Breast epithelium (tissue), 4 donors: Measurements from ENCODE around the gene CDH4. TPM values are rescaled to one million over a fixed set of nuclear protein-coding genes. Genes with fewer than 3 reads are reported as not detected.

Experiments
- DNase-seq, 2 donors: peaks; one replicate each; pipeline ENCODE4 v3.0.0-alpha.2; 2019; ENCODE audit warnings: low spot score in 2 of 2
- H3K27ac ChIP-seq, 2 donors: fragments of 200-600 bp; sonication (generic) in 1 of 2; one replicate each; pipeline ENCODE4 v1.5.1; 2016 to 2019; ENCODE audit warnings: mild to moderate bottlenecking in 1 of 2
- H3K27me3 ChIP-seq, 2 donors: fragments of 200-600 bp; sonication (generic) in 1 of 2; one replicate each; pipeline versions ENCODE4 v1.5.1 to v1.6.0; 2017 to 2019; ENCODE audit warnings: control low read depth in 1 of 2, mild to moderate bottlenecking in 1 of 2
- H3K36me3 ChIP-seq: fragments of 200-600 bp; one replicate; pipeline ENCODE4 v1.5.1; 2019
- H3K4me1 ChIP-seq, 2 donors: fragments of 200-600 bp; sonication (generic); one replicate each; pipeline ENCODE4 v1.5.1; 2016 to 2019; ENCODE audit warnings: control low read depth in 1 of 2
- H3K4me3 ChIP-seq, 3 donors: fragments of 200-600 bp; sonication (generic); 1 replicate in 2 of 3; 2 replicates in 1 of 3; pipeline ENCODE4 v1.5.1; 2016 to 2019; ENCODE audit warnings: mild to moderate bottlenecking in 3 of 3, moderate library complexity in 2 of 3
- H3K9me3 ChIP-seq, 2 donors: fragments of 200-600 bp; sonication (generic) in 1 of 2; one replicate each; pipeline ENCODE4 v1.5.1; 2016 to 2019; ENCODE audit warnings: control low read depth in 1 of 2
- POLR2A ChIP-seq: fragments of 450-650 bp; IDR thresholded peaks from one replicate; pipeline ENCODE4 v1.6.1; 2016; ENCODE audit warnings: antibody characterized with exemption, mild to moderate bottlenecking, moderate library complexity
- POLR2AphosphoS5 ChIP-seq, 3 donors: sonication (generic); formaldehyde crosslinking; IDR thresholded peaks; one replicate each; pipeline ENCODE4 v1.6.1; 2017; ENCODE audit warnings: antibody characterized with exemption in 3 of 3
- intact Hi-C: fragments of 100-400 bp; cut with DNase I; formaldehyde crosslinking; loops from one replicate; pipeline ENCODE4 v1.15.1; 2023; ENCODE audit warnings: low total_unique reads
- total RNA-seq, 3 donors: library from RNA; depleted of rRNA; stranded (reverse); fragments of >200 nt; gene quantifications; one replicate each; pipeline ENCODE4 v1.1.0, GENCODE V29; 2016
- TF ChIP-seq, protein P1 (sequence below), 3 donors: fragments of 450-650 bp; IDR thresholded peaks; one replicate each; pipeline ENCODE4 v1.5.1; 2016 to 2017; ENCODE audit warnings: antibody characterized with exemption in 3 of 3, mild to moderate bottlenecking in 3 of 3, moderate library complexity in 3 of 3

Gene CDH4
- total RNA-seq, 3 donors from 2014 or later = under 0.01 TPM; not detected in 2

DNA sequence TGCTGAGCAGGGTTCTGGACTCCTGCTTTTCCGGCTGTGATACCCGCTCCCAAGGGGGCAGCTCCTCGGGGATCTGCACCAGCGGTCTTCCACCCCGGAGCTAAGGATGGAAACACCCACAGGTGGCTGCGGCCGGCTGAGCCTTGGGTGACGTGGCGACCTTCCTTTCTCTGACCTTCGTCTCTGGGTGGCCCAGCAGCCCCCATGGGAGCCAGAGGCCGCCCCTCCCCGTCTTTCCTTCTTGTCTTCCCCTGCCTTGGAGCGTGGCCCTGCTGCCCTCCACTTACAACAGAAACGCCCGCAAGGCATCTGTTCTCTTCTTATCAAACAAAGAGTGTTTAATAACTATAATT lies 407.9 kb downstream of the CDH4 start:
- H3K27me3 ChIP-seq = no peaks in the 10 kb centered on the region
- TF ChIP-seq, protein P1, sequence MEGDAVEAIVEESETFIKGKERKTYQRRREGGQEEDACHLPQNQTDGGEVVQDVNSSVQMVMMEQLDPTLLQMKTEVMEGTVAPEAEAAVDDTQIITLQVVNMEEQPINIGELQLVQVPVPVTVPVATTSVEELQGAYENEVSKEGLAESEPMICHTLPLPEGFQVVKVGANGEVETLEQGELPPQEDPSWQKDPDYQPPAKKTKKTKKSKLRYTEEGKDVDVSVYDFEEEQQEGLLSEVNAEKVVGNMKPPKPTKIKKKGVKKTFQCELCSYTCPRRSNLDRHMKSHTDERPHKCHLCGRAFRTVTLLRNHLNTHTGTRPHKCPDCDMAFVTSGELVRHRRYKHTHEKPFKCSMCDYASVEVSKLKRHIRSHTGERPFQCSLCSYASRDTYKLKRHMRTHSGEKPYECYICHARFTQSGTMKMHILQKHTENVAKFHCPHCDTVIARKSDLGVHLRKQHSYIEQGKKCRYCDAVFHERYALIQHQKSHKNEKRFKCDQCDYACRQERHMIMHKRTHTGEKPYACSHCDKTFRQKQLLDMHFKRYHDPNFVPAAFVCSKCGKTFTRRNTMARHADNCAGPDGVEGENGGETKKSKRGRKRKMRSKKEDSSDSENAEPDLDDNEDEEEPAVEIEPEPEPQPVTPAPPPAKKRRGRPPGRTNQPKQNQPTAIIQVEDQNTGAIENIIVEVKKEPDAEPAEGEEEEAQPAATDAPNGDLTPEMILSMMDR (IDR thresholded peaks at IDR 0.05) = no peak
- TF ChIP-seq POLR2A (no peak), POLR2AphosphoS5 (IDR thresholded peaks at IDR 0.05) (no peak)
- intact Hi-C loops = no loop called here

DNA sequence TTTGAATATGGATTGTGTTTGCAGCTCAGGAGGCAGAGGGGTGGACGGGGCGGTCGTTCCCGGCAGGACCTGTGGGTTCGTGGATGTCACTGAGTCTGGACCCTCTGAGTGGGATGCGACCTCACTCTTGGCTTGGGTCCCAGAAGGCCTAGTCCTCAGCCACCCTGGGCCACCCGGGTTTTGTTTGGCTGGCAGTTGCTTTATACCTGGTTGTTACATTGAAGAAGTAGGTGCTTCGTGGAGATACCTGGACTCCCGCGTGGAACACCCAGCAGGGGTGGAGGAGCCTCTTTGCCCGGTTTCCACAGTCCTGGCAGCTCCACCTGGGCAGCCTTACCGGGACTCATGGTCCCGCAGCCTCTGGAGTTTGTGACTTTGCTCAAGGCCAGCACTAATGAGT lies 408.5 kb downstream of the CDH4 start:
- TF ChIP-seq POLR2AphosphoS5 (IDR thresholded peaks at IDR 0.05) (no peak), POLR2A (no peak)
- TF ChIP-seq, protein P1 (IDR thresholded peaks at IDR 0.05) = no peak
- no peak for DNase-seq
- intact Hi-C loops = no loop called here
- Histone ChIP-seq H3K4me1 (no peaks in the 10 kb centered on the region), H3K9me3 (no peaks in the 10 kb centered on the region), H3K27ac (no peak overlapping the region), H3K4me3 (no peak overlapping the region), H3K27me3 (no peaks in the 10 kb centered on the region), H3K36me3 (no peaks in the 10 kb centered on the region)

More for the DNA sequence above, 407.9 kb downstream of the CDH4 start:
- H3K9me3 ChIP-seq = no peaks in the 10 kb centered on the region
- no peaks in the 10 kb centered on the region for H3K4me1 ChIP-seq
- DNase-seq = no peak
- no peaks in the 10 kb centered on the region for H3K36me3 ChIP-seq
- H3K27ac ChIP-seq = no peak overlapping the region
- H3K4me3 ChIP-seq = no peak overlapping the region

DNA sequence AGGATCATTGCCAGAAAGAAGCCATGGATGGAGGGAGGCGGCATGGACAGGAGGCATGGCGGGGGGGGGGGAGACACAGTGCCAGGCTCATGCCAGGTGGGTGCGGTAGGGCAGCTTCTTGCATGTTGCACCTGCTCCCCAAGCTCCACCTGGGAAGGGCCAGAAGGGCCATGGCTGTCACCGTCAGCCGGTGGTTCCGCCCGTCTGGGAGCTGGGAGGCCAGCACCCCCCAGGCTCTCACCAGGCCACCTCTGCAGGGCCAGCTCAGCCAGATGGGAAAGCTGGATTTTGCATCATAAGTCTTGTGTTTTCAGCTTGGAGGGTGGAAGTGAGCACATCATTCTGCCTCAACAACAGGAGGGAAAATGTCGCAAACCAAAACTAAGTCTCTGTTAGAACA lies 409.0 kb downstream of the CDH4 start:
- DNase-seq = no peak
- Histone ChIP-seq H3K27me3 (no peaks in the 10 kb centered on the region), H3K36me3 (no peaks in the 10 kb centered on the region), H3K9me3 (no peaks in the 10 kb centered on the region), H3K4me3 (no peak overlapping the region), H3K27ac (no peak overlapping the region), H3K4me1 (no peaks in the 10 kb centered on the region)
- intact Hi-C loops = no loop called here
- TF ChIP-seq POLR2AphosphoS5 (IDR thresholded peaks at IDR 0.05) (no peak), POLR2A (no peak)
- TF ChIP-seq, protein P1 (IDR thresholded peaks at IDR 0.05) = no peak

DNA sequence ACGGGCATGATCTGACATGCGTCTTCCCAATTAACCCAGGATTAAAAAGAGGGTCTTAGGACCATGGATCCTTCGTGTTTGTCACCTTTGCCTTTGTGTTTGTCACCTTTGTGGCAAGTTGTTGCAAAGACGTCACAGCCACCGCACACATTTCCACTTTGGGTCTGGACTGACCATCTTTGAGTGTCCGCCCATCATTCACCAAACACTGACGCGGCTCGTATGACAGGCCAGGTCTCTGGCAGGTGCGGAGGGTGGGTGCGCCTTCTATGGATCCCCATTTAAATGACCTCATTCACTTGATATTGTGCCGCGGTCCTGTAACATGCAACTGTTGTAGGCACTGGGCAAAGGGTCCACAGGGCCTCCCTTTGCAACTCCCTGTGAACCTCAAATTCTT lies 409.5 kb downstream of the CDH4 start:
- Histone ChIP-seq H3K27me3 (no peaks in the 10 kb centered on the region), H3K36me3 (no peaks in the 10 kb centered on the region), H3K27ac (no peak overlapping the region), H3K9me3 (no peaks in the 10 kb centered on the region), H3K4me3 (no peak overlapping the region), H3K4me1 (no peaks in the 10 kb centered on the region)
- no peak for DNase-seq
- TF ChIP-seq, protein P1 (IDR thresholded peaks at IDR 0.05) = no peak
- TF ChIP-seq POLR2A (no peak), POLR2AphosphoS5 (IDR thresholded peaks at IDR 0.05) (no peak)
- intact Hi-C loops = no loop called here

DNA sequence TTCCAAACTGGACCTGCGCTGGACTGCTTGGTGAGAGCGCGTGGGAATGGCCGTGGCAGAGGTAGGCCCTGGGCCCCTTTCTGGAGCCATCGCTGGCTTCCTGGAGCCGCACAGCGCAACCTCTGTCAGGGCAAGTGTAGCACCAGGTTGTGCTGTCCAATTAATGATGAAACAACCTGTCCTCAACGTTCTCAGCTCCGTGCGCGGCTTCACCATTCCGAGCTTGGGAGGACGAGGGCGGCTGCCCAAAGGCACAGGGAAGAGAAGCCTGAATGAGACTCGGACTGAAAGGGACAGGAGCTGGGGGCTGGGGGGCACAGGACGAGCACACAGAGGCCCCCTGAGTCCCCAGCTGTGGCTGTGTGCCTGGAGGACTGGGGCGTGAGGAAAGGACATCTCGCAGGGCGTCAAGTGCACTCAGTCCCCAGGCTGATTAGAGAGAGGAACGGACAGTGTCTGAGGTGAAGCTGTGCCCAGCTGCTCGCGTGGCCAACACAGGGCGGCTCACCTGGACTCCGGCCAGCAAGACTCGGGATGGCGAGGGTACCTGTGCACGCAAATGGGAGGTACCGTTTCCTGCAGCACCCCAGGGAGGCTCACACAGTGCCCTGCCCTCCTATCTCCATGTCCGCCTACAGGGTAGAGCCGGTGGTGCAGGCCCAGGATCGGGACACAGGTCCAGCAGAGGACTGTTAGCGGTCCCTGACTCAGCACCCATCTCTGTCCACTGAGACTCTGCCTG lies 410.3 kb downstream of the CDH4 start:
- no peaks in the 10 kb centered on the region for H3K9me3 ChIP-seq

More for the DNA sequence above, 410.3 kb downstream of the CDH4 start:
- no peak for TF ChIP-seq POLR2AphosphoS5 (IDR thresholded peaks at IDR 0.05)
- no peak for TF ChIP-seq POLR2A
- TF ChIP-seq, protein P1 (IDR thresholded peaks at IDR 0.05) = no peak
- intact Hi-C loops = no loop called here
- Histone ChIP-seq H3K27me3 (peaks cover 0 to 5% of the 10 kb centered on the region in 2 donors), H3K36me3 (no peaks in the 10 kb centered on the region), H3K4me3 (no peak overlapping the region), H3K27ac (no peak overlapping the region), H3K4me1 (no peaks in the 10 kb centered on the region)
- no peak for DNase-seq
